ENCODE data around the gene GPC6.

GPC6 gene

GRCh38 chr13:93964146-93964512, 737.5 kb downstream of the GPC6 start:
- DNase-seq: no peak

DNA sequence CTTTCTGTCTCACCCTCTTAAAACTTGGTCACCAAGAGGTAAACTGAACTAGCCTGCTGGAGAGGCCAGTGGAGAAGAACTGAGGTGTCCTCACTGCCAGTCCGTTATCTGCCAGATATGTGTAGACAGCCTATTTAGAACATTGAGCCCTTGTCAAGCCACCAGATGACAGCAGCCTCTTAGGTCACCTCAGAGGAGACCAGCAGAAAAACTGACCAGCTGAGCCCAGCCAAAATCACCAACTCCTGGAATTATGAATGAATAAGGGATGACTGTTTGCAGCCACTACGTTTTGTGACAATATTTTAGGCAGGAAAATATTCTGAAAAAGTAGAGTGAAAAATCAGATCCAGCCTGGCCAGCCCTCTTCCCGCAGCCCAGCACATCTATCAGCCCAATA, 739.0 kb downstream of the GPC6 start:
- no peak for DNase-seq

- no peak for DNase-seq
These were observed 739.8 kb downstream of the GPC6 start for GRCh38 chr13:93966267-93966936.

GRCh38 chr13:93967286-93967685, 740.7 kb downstream of the GPC6 start:
- DNase-seq: no peak

GRCh38 chr13:93975242-93975641, 748.6 kb downstream of the GPC6 start:
- DNase-seq: no peak

DNA sequence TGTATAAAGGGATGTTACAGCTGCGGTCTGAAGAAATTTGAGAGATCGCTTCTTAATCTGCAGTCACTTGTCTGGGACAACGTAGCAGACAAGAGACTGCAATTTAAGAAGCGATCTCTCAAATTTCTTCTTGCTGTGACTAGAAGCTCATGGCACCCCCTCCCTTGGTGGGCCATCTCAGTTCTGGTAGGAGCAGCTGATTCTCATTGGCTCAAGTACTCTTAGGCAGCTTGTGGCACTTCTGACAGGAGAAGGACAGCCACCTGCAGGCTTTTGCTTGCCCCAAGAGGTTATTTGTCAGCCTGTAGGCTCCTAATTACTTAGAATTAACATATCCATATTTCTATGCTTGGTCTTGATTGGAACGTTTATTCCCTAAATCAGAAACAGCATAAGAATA, 749.9 kb downstream of the GPC6 start:
- no peak for DNase-seq

- no peak for DNase-seq
These were observed 751.4 kb downstream of the GPC6 start for GRCh38 chr13:93977986-93978385.

- no peak for DNase-seq
These were observed 754.9 kb downstream of the GPC6 start for GRCh38 chr13:93981426-93981977.

- DNase-seq: no peak
These were observed 755.7 kb downstream of the GPC6 start for GRCh38 chr13:93982179-93982918.

DNA sequence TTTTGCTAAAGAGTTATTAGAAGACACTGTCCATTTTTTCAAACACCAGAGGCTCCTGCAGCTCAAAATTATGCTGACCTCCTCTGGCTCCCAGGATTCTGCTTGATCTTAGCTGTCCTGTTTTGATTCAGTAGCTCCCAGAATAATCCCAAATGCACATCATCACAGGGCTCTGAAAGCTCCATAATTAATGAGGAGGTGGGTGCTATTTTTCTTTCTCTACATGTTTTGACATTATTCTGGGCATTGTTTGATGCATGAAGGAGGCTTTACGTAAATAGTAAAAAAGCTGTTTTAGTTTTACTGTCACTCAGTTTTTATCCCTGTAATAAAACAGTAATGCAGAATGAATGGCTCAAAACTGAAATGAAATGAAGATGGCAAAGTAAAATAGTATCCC, 757.4 kb downstream of the GPC6 start:
- no peak for DNase-seq

DNA sequence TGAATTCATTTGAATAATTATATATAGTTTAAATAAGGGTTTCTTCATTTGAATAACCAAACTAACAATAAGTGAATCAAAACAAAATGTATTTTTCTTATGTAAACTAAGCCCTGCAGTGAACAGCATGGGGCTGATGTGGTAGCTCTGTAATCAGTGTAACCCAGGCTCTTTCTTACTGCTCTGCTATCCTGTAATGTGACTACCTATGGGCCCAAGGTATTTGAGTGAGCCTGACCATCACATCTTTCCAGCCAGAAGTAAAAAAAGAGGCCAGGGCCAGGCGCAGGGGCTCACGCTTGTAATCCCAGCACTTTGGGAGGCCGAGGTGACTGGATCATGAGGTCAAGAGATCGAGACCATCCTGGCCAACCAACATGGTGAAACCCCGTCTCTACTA, 758.3 kb downstream of the GPC6 start:
- no peak for DNase-seq

GRCh38 chr13:93987458-93987857, 760.9 kb downstream of the GPC6 start:
- DNase-seq: no peak

- DNase-seq: no peak
These were observed 765.0 kb downstream of the GPC6 start for GRCh38 chr13:93991569-93991968.

DNA sequence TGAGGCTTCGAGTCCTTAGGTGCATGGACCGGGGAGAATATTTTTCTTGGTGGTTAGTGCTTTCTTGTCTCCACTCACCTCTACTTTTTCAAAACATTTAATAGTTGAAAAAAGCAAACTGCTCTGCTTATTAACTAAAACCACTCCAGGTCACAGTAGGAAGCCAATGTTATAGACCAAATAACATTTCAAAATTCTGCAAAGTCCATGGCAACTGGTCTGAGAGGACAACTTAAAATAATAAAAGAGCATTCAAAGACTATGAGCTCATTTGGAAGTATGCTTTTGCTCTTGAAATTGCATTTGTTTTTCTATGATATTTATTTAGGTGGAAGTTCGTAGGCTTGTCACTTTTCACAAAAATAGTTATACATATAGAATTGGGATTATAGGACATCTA, 769.9 kb downstream of the GPC6 start:
- no peak for DNase-seq

DNA sequence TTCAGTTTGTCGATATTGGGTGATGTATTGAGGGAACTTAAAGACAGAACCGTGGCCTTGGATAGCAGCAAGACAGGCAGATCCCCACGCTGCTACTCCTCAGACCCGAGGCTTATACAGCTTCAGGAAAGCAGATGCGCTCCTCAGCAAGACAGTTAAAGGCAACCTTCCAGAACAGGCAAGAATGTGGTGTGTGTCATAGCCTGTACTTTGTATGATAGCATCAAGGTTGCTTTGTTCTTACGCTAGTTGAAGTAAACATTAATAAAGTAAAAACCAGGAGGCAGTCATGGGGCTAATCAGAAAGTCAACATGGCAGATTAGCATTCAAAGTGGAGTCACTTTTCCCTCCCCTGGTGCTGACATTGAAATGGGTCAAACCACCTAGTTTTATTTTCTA, 779.7 kb downstream of the GPC6 start:
- no peak for DNase-seq

- no peak for DNase-seq
These were observed 780.5 kb downstream of the GPC6 start for GRCh38 chr13:94007072-94007471.

GRCh38 chr13:94009701-94010100, 783.1 kb downstream of the GPC6 start:
- DNase-seq: no peak

GRCh38 chr13:94014461-94014860, 787.9 kb downstream of the GPC6 start:
- no peak for DNase-seq

DNA sequence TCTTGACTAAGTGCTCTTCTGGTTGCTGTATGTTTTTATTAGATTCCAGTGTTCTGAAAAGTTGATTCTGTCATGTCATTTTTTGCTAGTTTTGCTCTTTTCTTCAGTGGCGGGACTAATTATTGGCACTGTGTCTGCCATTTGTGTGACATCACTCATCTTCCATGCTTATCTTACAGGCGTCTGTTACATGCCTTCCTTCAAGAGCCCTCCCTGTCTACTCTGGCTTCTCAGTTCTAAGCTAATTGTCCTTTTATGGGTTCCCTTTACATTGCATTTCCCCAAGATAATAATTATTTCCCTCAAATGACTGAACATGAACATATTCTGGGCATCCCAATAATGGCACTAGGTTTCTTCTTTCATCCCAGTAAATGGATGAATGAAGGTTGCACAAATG, 793.8 kb downstream of the GPC6 start:
- no peak for DNase-seq

DNA sequence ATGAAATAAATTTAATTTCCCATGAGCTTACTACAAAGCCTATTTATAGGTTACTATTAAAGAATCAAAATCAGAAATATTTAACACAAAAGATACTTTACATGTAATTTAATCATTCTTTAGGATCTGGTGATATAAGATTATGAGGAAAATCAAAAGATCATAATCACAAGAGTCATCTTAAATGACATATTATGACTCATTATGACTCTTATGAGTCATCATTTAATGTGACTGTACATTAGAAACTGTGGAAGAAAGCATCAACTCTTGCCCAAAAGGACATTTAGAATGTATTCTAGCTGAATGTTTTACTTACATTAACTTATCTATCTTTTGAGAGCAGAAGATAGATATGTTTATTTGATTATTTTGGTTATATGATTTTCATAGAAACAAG, 794.2 kb downstream of the GPC6 start:
- no peak for DNase-seq

DNA sequence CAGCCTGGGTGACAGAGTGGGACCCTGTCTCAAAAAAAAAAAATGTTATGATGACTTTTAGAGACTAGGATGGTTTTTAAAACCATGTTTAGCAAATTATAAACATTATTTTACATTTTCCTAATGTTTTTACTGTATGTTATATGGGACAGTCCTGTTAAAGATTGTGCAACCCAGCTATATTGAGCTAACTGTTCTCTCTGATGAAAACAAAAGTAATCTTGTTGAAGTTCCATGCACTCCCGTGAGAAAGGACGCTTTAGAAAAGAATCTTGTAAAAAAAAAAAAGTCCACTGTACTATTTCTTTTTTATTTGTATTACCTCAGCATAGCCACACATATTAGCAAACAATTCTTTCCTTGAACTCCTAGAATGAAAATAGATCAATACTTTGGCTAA, 801.6 kb downstream of the GPC6 start:
- DNase-seq: no peak

GRCh38 chr13:94028650-94029049, 802.0 kb downstream of the GPC6 start:
- DNase-seq: peak in 6 of 56 donors; percentile 1 to 6 (median 2)

Measured in nucleus accumbens (tissue), 56 donors.